ENCODE results near the gene WDR72. TPM values are rescaled to one million over a fixed set of nuclear protein-coding genes. Genes with fewer than 3 reads are reported as not detected.

WDR72 gene
- total and polyA plus RNA-seq, 2 experiments from 2014 or later, result 0.99 to 1.9 TPM

- no peak for TF ChIP-seq ZNF462 (CRISPR knock-in tag; IDR thresholded peaks at IDR 0.05)
- no peak for TF ChIP-seq EZH2phosphoT487 (IDR thresholded peaks at IDR 0.05; ENCODE audit: unreplicated experiment)
- TF ChIP-seq ZNF331 (CRISPR knock-in tag; IDR thresholded peaks at IDR 0.05; ENCODE audit: low read depth), result no peak
- TF ChIP-seq STAT1 (IDR thresholded peaks at IDR 0.05; ENCODE audit: unreplicated experiment), result no peak
- TF ChIP-seq JUNB (IDR thresholded peaks at IDR 0.05; ENCODE audit: unreplicated experiment), result no peak
- no peak for TF ChIP-seq ZNF114 (CRISPR knock-in tag; IDR thresholded peaks at IDR 0.05)
- no peak for TF ChIP-seq EZH2 (IDR thresholded peaks at IDR 0.05; ENCODE audit: low read depth, unreplicated experiment)
Observed at GRCh38 chr15:53753813-53754212, 5.7 kb downstream of the WDR72 start (continued).

DNA sequence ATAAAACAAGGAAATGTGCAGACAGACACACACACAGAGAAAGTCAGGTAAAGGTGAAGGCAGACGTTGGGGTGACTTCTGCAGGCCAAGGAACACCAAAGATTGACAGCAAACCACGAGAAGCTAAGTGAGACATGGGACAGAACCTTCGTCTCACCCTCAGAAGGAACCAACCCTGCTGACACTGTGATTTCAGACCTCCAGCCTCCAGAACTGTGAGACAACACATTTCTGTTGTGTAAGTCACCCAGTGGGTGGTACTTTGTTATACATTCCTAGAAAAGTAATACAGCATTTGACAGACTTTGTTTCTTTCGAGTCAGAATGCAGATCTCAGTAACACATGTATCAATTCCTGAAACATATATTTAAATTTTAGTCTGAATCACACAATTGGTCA is 7.1 kb downstream of the WDR72 start:
- no peak overlapping the region for H3K27ac ChIP-seq (ENCODE audit: low read depth)
- H3K27me3 Mint-ChIP-seq (ENCODE audit: insufficient read depth, low read depth, poor library complexity), result peaks cover 4% of the 10 kb centered on the region
- TF ChIP-seq ZNF462 (CRISPR knock-in tag; IDR thresholded peaks at IDR 0.05) (no peak), STAT1 (IDR thresholded peaks at IDR 0.05; ENCODE audit: unreplicated experiment) (no peak), NANOG (IDR thresholded peaks at IDR 0.05; ENCODE audit: borderline replicate concordance) (no peak), EZH2phosphoT487 (IDR thresholded peaks at IDR 0.05; ENCODE audit: unreplicated experiment) (no peak), ZNF114 (CRISPR knock-in tag; IDR thresholded peaks at IDR 0.05) (no peak), CREB1 (CRISPR knock-in tag; IDR thresholded peaks at IDR 0.05; ENCODE audit: low read depth) (no peak)

More for the DNA sequence above, 7.1 kb downstream of the WDR72 start:
- Histone ChIP-seq H3K4me3 (no peak overlapping the region), H3K4me2 (no peak overlapping the region), H2AFZ (no peak overlapping the region), H3K79me2 (replicated peaks; ENCODE audit: insufficient read depth) (no peaks in the 10 kb centered on the region), H3K4me1 (ENCODE audit: insufficient read depth) (no peaks in the 10 kb centered on the region), H3K27me3 (ENCODE audit: insufficient read depth) (0 out of 2 replicates have a peak, but pooled peaks cover under 1% of the 10 kb centered on the region), H4K20me1 (replicated peaks; ENCODE audit: insufficient read depth) (no peaks in the 10 kb centered on the region), H3F3A (replicated peaks; ENCODE audit: low read depth) (no peaks in the 10 kb centered on the region), H3K36me3 (ENCODE audit: insufficient read depth) (no peaks in the 10 kb centered on the region), H3K9me2 (ENCODE audit: insufficient read depth) (no peaks in the 10 kb centered on the region)
- no peaks in the 10 kb centered on the region for H3K9me3 Mint-ChIP-seq
- ATAC-seq (no peak), DNase-seq (ENCODE audit: low spot score) (no peak)
- peaks cover 5% of the 10 kb centered on the region; the same call in 2 of the 3 replicates for H3K4me1 Mint-ChIP-seq
- no peaks in the 10 kb centered on the region for H3K36me3 Mint-ChIP-seq (ENCODE audit: low read depth)
- no peak overlapping the region for H3K4me3 Mint-ChIP-seq
- no peak overlapping the region for H3K27ac Mint-ChIP-seq

Measured in GM23338 (cell line).